B cell (primary cell): ENCODE results near the gene ASMTL.

Experiments used
- CTCF ChIP-seq: fragments of 200-600 bp; IDR thresholded peaks from one replicate; pipeline ENCODE4 v1.8.0; 2022; ENCODE audit warnings: antibody characterized with exemption, mild to moderate bottlenecking
- EZH2 ChIP-seq: IDR thresholded peaks from 2 replicates; pipeline ENCODE4 v1.6.1; 2012; ENCODE audit warnings: borderline replicate concordance, low read depth, mild to moderate bottlenecking, moderate library complexity, low read length; ENCODE audit not compliant: insufficient read depth, poor library complexity, severe bottlenecking

GRCh38 chrX:1418901-1419544, 33.7 kb downstream of the ASMTL start:
- TF ChIP-seq CTCF (no peak), EZH2 (no peak)
